Endothelial cell of umbilical vein (primary cell): ENCODE measurements around the gene ISX. TPM values are rescaled to one million over a fixed set of nuclear protein-coding genes. Genes with fewer than 3 reads are reported as not detected.

Source experiments
- BruUV-seq: library from RNA; stranded (reverse); fragments of 400-500 nt; replicated peaks from 2 replicates; lab custom pipeline; 2021; lab: Mats Ljungman, UMichigan
- CTCF ChIA-PET: fragments of 300-600, 350-600 bp; sonication (Branson Sonifier 250); formaldehyde crosslinking; loops from one replicate; lab custom pipeline; 2021; ENCODE audit warnings: antibody characterized with exemption, inconsistent platforms; lab: Charles Lee
- POLR2A ChIA-PET: fragments of 300-600, 350-600 bp; sonication (Branson Sonifier 250); formaldehyde crosslinking; loops from one replicate; lab custom pipeline; 2021; ENCODE audit warnings: antibody characterized with exemption, inconsistent platforms; lab: Charles Lee
- DNase-seq: peaks from one replicate; pipeline ENCODE4 v3.0.0-alpha.2; 2011; ENCODE audit warnings: low read depth, low spot score
- FAIRE-seq: peaks from 2 replicates; lab custom pipeline; 2011; peaks lifted over from hg19 to GRCh38; lab: Jason Lieb, UNC
- H2AFZ ChIP-seq: 2 replicates; pipeline ENCODE4 v1.6.0; 2012; ENCODE audit warnings: low read depth, low read length, control low read depth, inconsistent platforms
- H3K27ac ChIP-seq: 2 replicates; pipeline ENCODE4 v1.5.1; 2011; ENCODE audit warnings: low read depth, mild to moderate bottlenecking, control low read depth, low read length, moderate library complexity; ENCODE audit not compliant: insufficient read depth
- H3K27me3 ChIP-seq, 2 experiments: 2 replicates each; pipeline versions ENCODE4 v1.6.0 to v1.6.1; 2011; ENCODE audit warnings: low read length in 2 of 2, mixed read lengths in 1 of 2; ENCODE audit not compliant: control insufficient read depth in 2 of 2, insufficient read depth in 2 of 2
- H3K36me3 ChIP-seq, 2 experiments: 2 replicates in 1 of 2; 3 replicates in 1 of 2; pipeline ENCODE4 v1.5.1; 2011; ENCODE audit warnings: low read length in 2 of 2, mild to moderate bottlenecking in 1 of 2, moderate library complexity in 1 of 2; ENCODE audit not compliant: control insufficient read depth in 2 of 2, insufficient read depth in 2 of 2; ENCODE audit errors: extremely low read depth in 1 of 2
- H3K4me1 ChIP-seq: 3 replicates; pipeline ENCODE4 v1.5.1; 2011; ENCODE audit warnings: mild to moderate bottlenecking, low read length; ENCODE audit not compliant: control insufficient read depth, insufficient read depth; ENCODE audit errors: extremely low read depth
- H3K4me2 ChIP-seq: 2 replicates; pipeline ENCODE4 v1.6.1; 2011; ENCODE audit warnings: low read length, control low read depth, mixed read lengths; ENCODE audit not compliant: insufficient read depth
- H3K4me3 ChIP-seq, 3 experiments: fragments of 200-600 bp in 1 of 3; sonication (generic), shearing (Covaris generic) in 1 of 3; replicated peaks in 1 of 3; 2 replicates each; pipeline ENCODE4 v1.5.1; 2011 to 2016; ENCODE audit warnings: control low read depth in 3 of 3, low read length in 3 of 3, mild to moderate bottlenecking in 2 of 3, inconsistent platforms in 1 of 3, low read depth in 1 of 3, moderate library complexity in 1 of 3; ENCODE audit not compliant: insufficient read depth in 1 of 3
- H3K79me2 ChIP-seq: 2 replicates; pipeline ENCODE4 v1.6.0; 2012; ENCODE audit warnings: low read length, inconsistent platforms; ENCODE audit not compliant: control insufficient read depth, insufficient read depth
- H3K9ac ChIP-seq: replicated peaks from 2 replicates; pipeline ENCODE3; 2011; ENCODE audit warnings: low read length, control low read depth; ENCODE audit not compliant: insufficient read depth; ENCODE audit errors: extremely low read depth
- H3K9me1 ChIP-seq: replicated peaks from 3 replicates; pipeline ENCODE4 v1.6.0; 2011; ENCODE audit warnings: mild to moderate bottlenecking, low read length; ENCODE audit not compliant: control insufficient read depth, insufficient read depth; ENCODE audit errors: extremely low read depth
- H3K9me3 ChIP-seq: replicated peaks from 2 replicates; pipeline ENCODE4 v1.5.1; 2012; ENCODE audit warnings: low read length, inconsistent platforms; ENCODE audit not compliant: control insufficient read depth, insufficient read depth
- H4K20me1 ChIP-seq: replicated peaks from 2 replicates; pipeline ENCODE3; 2011; ENCODE audit warnings: mild to moderate bottlenecking, low read length; ENCODE audit not compliant: control insufficient read depth, insufficient read depth; ENCODE audit errors: extremely low read depth
- EZH2 ChIP-seq: IDR thresholded peaks from 2 replicates; pipeline ENCODE4 v1.6.1; 2012; ENCODE audit warnings: borderline replicate concordance, low read depth, mild to moderate bottlenecking, moderate library complexity, low read length, inconsistent platforms; ENCODE audit not compliant: severe bottlenecking
- FOS ChIP-seq: IDR thresholded peaks from 2 replicates; pipeline ENCODE4 v1.6.1; 2011; ENCODE audit warnings: mild to moderate bottlenecking, low read length, moderate library complexity, borderline replicate concordance; ENCODE audit not compliant: insufficient read depth
- GATA2 ChIP-seq: IDR thresholded peaks from 2 replicates; pipeline ENCODE4 v1.7.0; 2011; ENCODE audit warnings: low read depth, mild to moderate bottlenecking, moderate library complexity, mixed read lengths, low read length; ENCODE audit not compliant: insufficient read length, insufficient read depth
- JUN ChIP-seq: IDR thresholded peaks from 2 replicates; pipeline ENCODE4 v1.6.1; 2011; ENCODE audit warnings: borderline replicate concordance, low read depth; ENCODE audit not compliant: insufficient read length, insufficient read depth
- MYC ChIP-seq: IDR thresholded peaks from one replicate; pipeline ENCODE4 v1.6.1; 2011; ENCODE audit warnings: mild to moderate bottlenecking, low read depth, low read length
- POLR2A ChIP-seq: IDR thresholded peaks from 2 replicates; pipeline ENCODE4 v1.6.1; 2012; ENCODE audit warnings: low read depth, mild to moderate bottlenecking, control low read depth, low read length
- POLR2AphosphoS5 ChIP-seq: IDR thresholded peaks from 2 replicates; pipeline ENCODE4 v1.6.1; 2012; ENCODE audit warnings: low read depth, mild to moderate bottlenecking, control low read depth, low read length, moderate library complexity; ENCODE audit not compliant: insufficient read depth
- dilution Hi-C: fragments of 300-500 bp; cut with MboI; formaldehyde crosslinking; loops from one replicate; pipeline ENCODE4 v1.15.0; 2019; ENCODE audit warnings: low sequenced_read_pairs; ENCODE audit not compliant: extremely low pct_ligation_motif_present
- intact Hi-C: fragments of 100-400 bp; cut with micrococcal nuclease; formaldehyde crosslinking; loops from one replicate; pipeline ENCODE4 v1.10.0; 2022
- polyA plus RNA-seq, 4 experiments: library from polyadenylated mRNA; depleted of rRNA in 3 of 4; stranded (reverse) in 3 of 4; unstranded in 1 of 4; fragments of >200 nt; gene quantifications; 2 replicates each; pipeline versions ENCODE4 v1.2.1 to v1.2.3, GENCODE V29; 2011 to 2012; ENCODE audit warnings: missing spikeins in 1 of 4
- total RNA-seq: library from RNA; stranded (reverse); gene quantifications from 2 replicates; pipeline ENCODE4 v1.2.3, GENCODE V29; 2021
- TF ChIP-seq, protein P1 (sequence below): IDR thresholded peaks from 2 replicates; pipeline ENCODE4 v1.6.1; 2011; ENCODE audit not compliant: insufficient read depth, insufficient read length
- TF ChIP-seq, protein P2 (sequence below), 2 donors: IDR thresholded peaks; 1 replicate in 1 of 2; 2 replicates in 1 of 2; pipeline ENCODE4 v1.5.1; 2011; ENCODE audit warnings: low read length in 2 of 2, mild to moderate bottlenecking in 2 of 2, moderate library complexity in 2 of 2, control low read depth in 1 of 2, inconsistent platforms in 1 of 2, low read depth in 1 of 2; ENCODE audit not compliant: insufficient read depth in 1 of 2; ENCODE audit errors: extremely low read depth in 1 of 2

ISX gene
- total and polyA plus RNA-seq, 2 donors (not counting 3 experiments of a cell fraction or from before 2014, with no cell fraction given), result not detected

GRCh38 chr22:35069541-35069940 lies 3.6 kb downstream of the ISX start:
- H3K27me3 ChIP-seq, result no peaks in the 10 kb centered on the region
- no peak overlapping the region for H2AFZ ChIP-seq
- no peaks in the 10 kb centered on the region for H3K4me1 ChIP-seq
- no peak overlapping the region for H3K9ac ChIP-seq
- DNase-seq (no peak), FAIRE-seq (no peak)
- TF ChIP-seq JUN, result no peak
- TF ChIP-seq GATA2, result no peak
- TF ChIP-seq MYC, result no peak
- TF ChIP-seq, protein P1, sequence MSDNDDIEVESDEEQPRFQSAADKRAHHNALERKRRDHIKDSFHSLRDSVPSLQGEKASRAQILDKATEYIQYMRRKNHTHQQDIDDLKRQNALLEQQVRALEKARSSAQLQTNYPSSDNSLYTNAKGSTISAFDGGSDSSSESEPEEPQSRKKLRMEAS, result no peak
- no peak for TF ChIP-seq EZH2
- TF ChIP-seq, protein P2, sequence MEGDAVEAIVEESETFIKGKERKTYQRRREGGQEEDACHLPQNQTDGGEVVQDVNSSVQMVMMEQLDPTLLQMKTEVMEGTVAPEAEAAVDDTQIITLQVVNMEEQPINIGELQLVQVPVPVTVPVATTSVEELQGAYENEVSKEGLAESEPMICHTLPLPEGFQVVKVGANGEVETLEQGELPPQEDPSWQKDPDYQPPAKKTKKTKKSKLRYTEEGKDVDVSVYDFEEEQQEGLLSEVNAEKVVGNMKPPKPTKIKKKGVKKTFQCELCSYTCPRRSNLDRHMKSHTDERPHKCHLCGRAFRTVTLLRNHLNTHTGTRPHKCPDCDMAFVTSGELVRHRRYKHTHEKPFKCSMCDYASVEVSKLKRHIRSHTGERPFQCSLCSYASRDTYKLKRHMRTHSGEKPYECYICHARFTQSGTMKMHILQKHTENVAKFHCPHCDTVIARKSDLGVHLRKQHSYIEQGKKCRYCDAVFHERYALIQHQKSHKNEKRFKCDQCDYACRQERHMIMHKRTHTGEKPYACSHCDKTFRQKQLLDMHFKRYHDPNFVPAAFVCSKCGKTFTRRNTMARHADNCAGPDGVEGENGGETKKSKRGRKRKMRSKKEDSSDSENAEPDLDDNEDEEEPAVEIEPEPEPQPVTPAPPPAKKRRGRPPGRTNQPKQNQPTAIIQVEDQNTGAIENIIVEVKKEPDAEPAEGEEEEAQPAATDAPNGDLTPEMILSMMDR (IDR thresholded peaks at IDR 0.05; ENCODE audit: extremely low read depth in 1 of 2, insufficient read depth in 1 of 2, low read depth in 1 of 2, low read length in 2 of 2), result no peak
- TF ChIP-seq POLR2AphosphoS5, result no peak
- no peak for TF ChIP-seq FOS
- no peak for TF ChIP-seq POLR2A
- no peak overlapping the region for H3K4me2 ChIP-seq
- CTCF ChIA-PET, result no interaction called here
- intact Hi-C loops, result no loop called here
- H4K20me1 ChIP-seq, result no peaks in the 10 kb centered on the region
- H3K9me1 ChIP-seq, result no peaks in the 10 kb centered on the region
- no TSS peak for BruUV-seq
- dilution Hi-C loops, result no loop called here
- H3K79me2 ChIP-seq, result no peaks in the 10 kb centered on the region
- no peak overlapping the region for H3K4me3 ChIP-seq
- no peaks in the 10 kb centered on the region for H3K9me3 ChIP-seq
- no peaks in the 10 kb centered on the region for H3K36me3 ChIP-seq
- POLR2A ChIA-PET, result no interaction called here
- no peak overlapping the region for H3K27ac ChIP-seq
